Measurements from ENCODE around the gene MSH5. TPM values are rescaled to one million over a fixed set of nuclear protein-coding genes. Genes with fewer than 3 reads are reported as not detected.

MSH5 gene
- total and polyA plus RNA-seq, 2 experiments from 2014 or later: 12.1 to 23.9 TPM

GRCh38 chr6:31779908-31780307 is 40.1 kb downstream of the MSH5 start (continued):
- TF ChIP-seq CREB1 (CRISPR knock-in tag; IDR thresholded peaks at IDR 0.05; ENCODE audit: low read depth) (no peak), STAT1 (IDR thresholded peaks at IDR 0.05; ENCODE audit: unreplicated experiment) (no peak)

GRCh38 chr6:31780507-31781243 is 40.9 kb downstream of the MSH5 start:
- Mint-ChIP-seq H3K27me3 (ENCODE audit: insufficient read depth, low read depth, poor library complexity) (peaks cover 18% of the 10 kb centered on the region), H3K9me3 (no peaks in the 10 kb centered on the region), H3K4me3 (no peak overlapping the region), H3K4me1 (no peaks in the 10 kb centered on the region), H3K36me3 (ENCODE audit: low read depth) (peaks cover 49% of the 10 kb centered on the region), H3K27ac (no peak overlapping the region)
- no peaks in the 10 kb centered on the region; the same call in 1 of the 2 replicates for H3K36me3 ChIP-seq (ENCODE audit: insufficient read depth)
- no peaks in the 10 kb centered on the region; the same call in 1 of the 2 replicates for H4K20me1 ChIP-seq (replicated peaks; ENCODE audit: insufficient read depth)
- H3K9me2 ChIP-seq (ENCODE audit: insufficient read depth): no peaks in the 10 kb centered on the region
- ATAC-seq: no peak
- DNase-seq (ENCODE audit: low spot score): no peak
- H3K27ac ChIP-seq (ENCODE audit: low read depth): no peak overlapping the region
- no peak overlapping the region for H2AFZ ChIP-seq
- H3K27me3 ChIP-seq (ENCODE audit: insufficient read depth): no peaks in the 10 kb centered on the region
- no peaks in the 10 kb centered on the region for H3K79me2 ChIP-seq (replicated peaks; ENCODE audit: insufficient read depth)
- no peak overlapping the region for H3K4me3 ChIP-seq
- peaks cover 4% of the 10 kb centered on the region; the same call in 1 of the 2 replicates for H3F3A ChIP-seq (replicated peaks; ENCODE audit: low read depth)
- no peak overlapping the region for H3K4me2 ChIP-seq
- H3K4me1 ChIP-seq (ENCODE audit: insufficient read depth): no peaks in the 10 kb centered on the region
- TF ChIP-seq STAT1 (IDR thresholded peaks at IDR 0.05; ENCODE audit: unreplicated experiment) (no peak), ZNF462 (CRISPR knock-in tag; IDR thresholded peaks at IDR 0.05) (no peak), CREB1 (CRISPR knock-in tag; IDR thresholded peaks at IDR 0.05; ENCODE audit: low read depth) (no peak), JUNB (IDR thresholded peaks at IDR 0.05; ENCODE audit: unreplicated experiment) (no peak), ETS1 (IDR thresholded peaks at IDR 0.05) (no peak), POLR2AphosphoS5 (IDR thresholded peaks at IDR 0.05; ENCODE audit: low read depth) (no peak), NANOG (IDR thresholded peaks at IDR 0.05; ENCODE audit: borderline replicate concordance) (no peak), REST (IDR thresholded peaks at IDR 0.05; ENCODE audit: unreplicated experiment) (no peak), ZNF114 (CRISPR knock-in tag; IDR thresholded peaks at IDR 0.05) (no peak), EZH2 (IDR thresholded peaks at IDR 0.05; ENCODE audit: low read depth, unreplicated experiment) (no peak), CTCF (conservative IDR thresholded peaks at IDR 0.05; ENCODE audit: low read depth in 2 of 2) (no peak), EZH2phosphoT487 (IDR thresholded peaks at IDR 0.05; ENCODE audit: unreplicated experiment) (no peak)
